Keratinocyte (primary cell): ENCODE results near the gene CCDC40.

ENCODE experiments used
- CTCF ChIP-seq, 3 experiments: IDR thresholded peaks in 1 of 3; conservative IDR thresholded peaks in 1 of 3; optimal IDR thresholded peaks in 1 of 3; 2 replicates in 2 of 3; 3 replicates in 1 of 3; pipeline versions ENCODE3 to v1.5.1; 2011; ENCODE audit warnings: low read length in 3 of 3, mild to moderate bottlenecking in 3 of 3, moderate library complexity in 2 of 3, control low read depth in 1 of 3, inconsistent platforms in 1 of 3; ENCODE audit not compliant: insufficient read depth in 2 of 3; ENCODE audit errors: extremely low read depth in 1 of 3
- EZH2 ChIP-seq: IDR thresholded peaks from one replicate; pipeline ENCODE4 v1.6.1; 2012; ENCODE audit warnings: inconsistent platforms, mild to moderate bottlenecking, low read length, moderate library complexity

GRCh38 chr17:80047176-80047575, 10.7 kb downstream of the CCDC40 start:
- no peak for TF ChIP-seq EZH2
- TF ChIP-seq CTCF (optimal IDR thresholded peaks at IDR 0.05 in 1 of 3, IDR thresholded peaks at IDR 0.05 in 1 of 3, conservative IDR thresholded peaks at IDR 0.05 in 1 of 3; ENCODE audit: extremely low read depth in 1 of 3, insufficient read depth in 2 of 3, low read length in 3 of 3): no peak
